SK-N-SH treated with all-trans-retinoic acid at 6 μM for 48 hours (cell line): ENCODE data around the gene TMEM39A.

Experiments used
- ARNTL ChIP-seq: fragments of 450-650 bp; formaldehyde crosslinking; IDR thresholded peaks from 2 replicates; pipeline ENCODE4 v1.5.0; 2020; ENCODE audit warnings: low read depth, mild to moderate bottlenecking, moderate library complexity, borderline replicate concordance
- CSDC2 ChIP-seq: fragments of 250-450 bp; sonication (Bioruptor Pico); IDR thresholded peaks from 2 replicates; pipeline ENCODE4 v1.5.0; 2020; ENCODE audit warnings: mild to moderate bottlenecking, moderate library complexity
- ESRRG ChIP-seq: fragments of 250-450 bp; sonication (Bioruptor Pico); IDR thresholded peaks from 2 replicates; pipeline ENCODE4 v1.6.1; 2021; ENCODE audit warnings: mild to moderate bottlenecking
- OSR1 ChIP-seq: fragments of 250-450 bp; sonication (Bioruptor Pico); IDR thresholded peaks from 2 replicates; pipeline ENCODE4 v1.8.0; 2022; ENCODE audit warnings: moderate library complexity, mild to moderate bottlenecking, inconsistent platforms
- SNAI2 ChIP-seq: fragments of 250-450 bp; sonication (Bioruptor Pico); IDR thresholded peaks from 2 replicates; pipeline ENCODE4 v1.5.0; 2020; ENCODE audit warnings: mild to moderate bottlenecking, moderate library complexity
- TOX ChIP-seq: fragments of 250-450 bp; sonication (Bioruptor Pico); IDR thresholded peaks from 2 replicates; pipeline ENCODE4 v1.8.0; 2021; ENCODE audit warnings: mild to moderate bottlenecking, moderate library complexity, borderline replicate concordance
- ZC3H10 ChIP-seq: fragments of 250-450 bp; sonication (Bioruptor Pico); IDR thresholded peaks from 2 replicates; pipeline ENCODE4 v1.5.1; 2021; ENCODE audit warnings: mild to moderate bottlenecking, moderate library complexity
- ZFP3 ChIP-seq: fragments of 250-450 bp; sonication (Bioruptor Pico); IDR thresholded peaks from 2 replicates; pipeline ENCODE4 v1.5.0; 2020; ENCODE audit warnings: mild to moderate bottlenecking, moderate library complexity
- ZFP30 ChIP-seq: fragments of 450-650 bp; formaldehyde crosslinking; IDR thresholded peaks from 2 replicates; pipeline ENCODE4 v1.5.0; 2022; ENCODE audit warnings: mild to moderate bottlenecking, moderate library complexity
- TF ChIP-seq, protein P1 (sequence below): fragments of 250-450 bp; sonication (Bioruptor Pico); IDR thresholded peaks from 2 replicates; pipeline ENCODE4 v1.8.0; 2021; ENCODE audit warnings: low read depth, mild to moderate bottlenecking, moderate library complexity, borderline replicate concordance
- TF ChIP-seq, protein P2 (sequence below): fragments of 250-450 bp; sonication (Bioruptor Pico); IDR thresholded peaks from 2 replicates; pipeline ENCODE4 v1.5.1; 2021; ENCODE audit warnings: mild to moderate bottlenecking, moderate library complexity
- TF ChIP-seq, protein P3 (sequence below): fragments of 250-450 bp; sonication (Bioruptor Pico); IDR thresholded peaks from 2 replicates; pipeline ENCODE4 v1.8.0; 2020; ENCODE audit warnings: mild to moderate bottlenecking, moderate library complexity, borderline replicate concordance

DNA sequence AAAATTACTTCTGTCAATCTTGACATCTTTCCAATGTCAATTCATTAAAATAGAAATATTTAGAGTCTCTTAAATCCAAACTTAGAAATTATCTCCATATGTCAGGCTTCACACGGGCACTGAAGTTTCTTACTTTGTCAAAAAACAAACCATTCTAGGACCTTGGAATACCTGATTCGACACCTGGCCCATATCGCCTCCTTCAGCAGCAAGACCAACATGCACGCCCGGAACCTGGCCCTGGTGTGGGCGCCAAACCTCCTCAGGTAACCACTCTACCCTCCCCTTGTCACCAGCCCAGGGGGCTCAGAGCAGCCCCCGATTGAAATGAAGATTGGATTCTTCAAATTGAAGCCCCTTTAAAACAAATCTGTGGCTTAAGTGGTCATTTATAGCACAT lies 81.3 kb downstream of the TMEM39A start:
- TF ChIP-seq ESRRG (CRISPR knock-in tag) (no peak), SNAI2 (CRISPR knock-in tag) (no peak), ZC3H10 (no peak), ZFP3 (no peak), TOX (CRISPR knock-in tag) (no peak), OSR1 (CRISPR knock-in tag) (no peak), CSDC2 (no peak), ARNTL (CRISPR knock-in tag) (no peak), ZFP30 (CRISPR knock-in tag) (no peak)
- TF ChIP-seq, protein P1, sequence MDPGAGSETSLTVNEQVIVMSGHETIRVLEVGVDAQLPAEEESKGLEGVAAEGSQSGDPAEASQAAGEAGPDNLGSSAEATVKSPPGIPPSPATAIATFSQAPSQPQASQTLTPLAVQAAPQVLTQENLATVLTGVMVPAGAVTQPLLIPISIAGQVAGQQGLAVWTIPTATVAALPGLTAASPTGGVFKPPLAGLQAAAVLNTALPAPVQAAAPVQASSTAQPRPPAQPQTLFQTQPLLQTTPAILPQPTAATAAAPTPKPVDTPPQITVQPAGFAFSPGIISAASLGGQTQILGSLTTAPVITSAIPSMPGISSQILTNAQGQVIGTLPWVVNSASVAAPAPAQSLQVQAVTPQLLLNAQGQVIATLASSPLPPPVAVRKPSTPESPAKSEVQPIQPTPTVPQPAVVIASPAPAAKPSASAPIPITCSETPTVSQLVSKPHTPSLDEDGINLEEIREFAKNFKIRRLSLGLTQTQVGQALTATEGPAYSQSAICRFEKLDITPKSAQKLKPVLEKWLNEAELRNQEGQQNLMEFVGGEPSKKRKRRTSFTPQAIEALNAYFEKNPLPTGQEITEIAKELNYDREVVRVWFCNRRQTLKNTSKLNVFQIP (CRISPR knock-in tag) = no peak
- TF ChIP-seq, protein P2, sequence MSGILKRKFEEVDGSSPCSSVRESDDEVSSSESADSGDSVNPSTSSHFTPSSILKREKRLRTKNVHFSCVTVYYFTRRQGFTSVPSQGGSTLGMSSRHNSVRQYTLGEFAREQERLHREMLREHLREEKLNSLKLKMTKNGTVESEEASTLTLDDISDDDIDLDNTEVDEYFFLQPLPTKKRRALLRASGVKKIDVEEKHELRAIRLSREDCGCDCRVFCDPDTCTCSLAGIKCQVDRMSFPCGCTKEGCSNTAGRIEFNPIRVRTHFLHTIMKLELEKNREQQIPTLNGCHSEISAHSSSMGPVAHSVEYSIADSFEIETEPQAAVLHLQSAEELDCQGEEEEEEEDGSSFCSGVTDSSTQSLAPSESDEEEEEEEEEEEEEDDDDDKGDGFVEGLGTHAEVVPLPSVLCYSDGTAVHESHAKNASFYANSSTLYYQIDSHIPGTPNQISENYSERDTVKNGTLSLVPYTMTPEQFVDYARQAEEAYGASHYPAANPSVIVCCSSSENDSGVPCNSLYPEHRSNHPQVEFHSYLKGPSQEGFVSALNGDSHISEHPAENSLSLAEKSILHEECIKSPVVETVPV (CRISPR knock-in tag) = no peak
- TF ChIP-seq, protein P3, sequence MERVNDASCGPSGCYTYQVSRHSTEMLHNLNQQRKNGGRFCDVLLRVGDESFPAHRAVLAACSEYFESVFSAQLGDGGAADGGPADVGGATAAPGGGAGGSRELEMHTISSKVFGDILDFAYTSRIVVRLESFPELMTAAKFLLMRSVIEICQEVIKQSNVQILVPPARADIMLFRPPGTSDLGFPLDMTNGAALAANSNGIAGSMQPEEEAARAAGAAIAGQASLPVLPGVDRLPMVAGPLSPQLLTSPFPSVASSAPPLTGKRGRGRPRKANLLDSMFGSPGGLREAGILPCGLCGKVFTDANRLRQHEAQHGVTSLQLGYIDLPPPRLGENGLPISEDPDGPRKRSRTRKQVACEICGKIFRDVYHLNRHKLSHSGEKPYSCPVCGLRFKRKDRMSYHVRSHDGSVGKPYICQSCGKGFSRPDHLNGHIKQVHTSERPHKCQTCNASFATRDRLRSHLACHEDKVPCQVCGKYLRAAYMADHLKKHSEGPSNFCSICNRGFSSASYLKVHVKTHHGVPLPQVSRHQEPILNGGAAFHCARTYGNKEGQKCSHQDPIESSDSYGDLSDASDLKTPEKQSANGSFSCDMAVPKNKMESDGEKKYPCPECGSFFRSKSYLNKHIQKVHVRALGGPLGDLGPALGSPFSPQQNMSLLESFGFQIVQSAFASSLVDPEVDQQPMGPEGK (CRISPR knock-in tag) = no peak
